Measurements from ENCODE around the gene POLR2E.

- TF ChIP-seq EZH2 (IDR thresholded peaks at IDR 0.05; ENCODE audit: insufficient read depth, poor library complexity, severe bottlenecking) (no peak), EZH2phosphoT487 (IDR thresholded peaks at IDR 0.05; ENCODE audit: insufficient read depth, low read depth) (no peak)
Observed at GRCh38 chr19:1103132-1103707, 8.0 kb upstream of the POLR2E start.
